HG03565 (cell line): ENCODE results near the gene ZYX.
"Not testable (repeated sequence)": the region's sequence is repeated elsewhere in the genome, so short reads cannot be mapped to it uniquely, and the experiment has no call there.

Experiments
- ATAC-seq: cut with Tn5 transposase; IDR thresholded peaks from one replicate; pipeline ENCODE4 v1.9.1; 2021; ENCODE audit warnings: mild to moderate bottlenecking, moderate library complexity; ENCODE audit not compliant: unreplicated experiment

The ZYX gene

GRCh38 chr7:143416565-143417149 lies 35.5 kb downstream of the ZYX start:
- no peak for ATAC-seq

DNA sequence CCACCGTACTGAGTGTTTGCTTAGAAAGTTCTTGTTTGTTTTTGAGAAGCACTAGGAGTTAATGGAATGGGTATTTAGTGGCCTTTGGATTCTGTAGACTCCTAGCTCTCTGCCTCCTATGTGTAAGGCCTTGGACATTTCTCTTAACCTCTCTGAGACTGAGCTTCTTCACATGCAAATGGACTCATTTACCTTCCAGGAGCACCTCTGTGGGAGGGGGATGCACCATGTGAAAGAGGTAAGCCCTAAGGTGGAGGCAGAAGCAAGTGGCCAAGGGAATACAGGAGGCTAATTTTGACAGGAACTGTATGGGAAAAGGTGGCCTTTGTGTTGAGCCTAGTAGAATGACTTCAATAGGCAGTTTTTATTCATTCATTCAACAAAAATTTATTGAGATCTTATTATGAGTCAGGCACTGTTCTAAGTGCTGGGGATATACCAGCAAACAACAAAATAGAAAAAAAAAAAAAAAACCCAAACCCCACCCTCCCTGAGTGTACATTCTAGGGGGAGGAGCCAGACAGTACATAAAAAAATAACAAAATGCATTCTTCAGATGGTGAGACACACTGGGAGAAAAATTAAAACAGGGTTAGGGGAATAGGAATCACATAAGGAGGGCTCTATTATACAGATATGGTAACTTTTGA lies 36.7 kb downstream of the ZYX start:
- no peak for ATAC-seq

DNA sequence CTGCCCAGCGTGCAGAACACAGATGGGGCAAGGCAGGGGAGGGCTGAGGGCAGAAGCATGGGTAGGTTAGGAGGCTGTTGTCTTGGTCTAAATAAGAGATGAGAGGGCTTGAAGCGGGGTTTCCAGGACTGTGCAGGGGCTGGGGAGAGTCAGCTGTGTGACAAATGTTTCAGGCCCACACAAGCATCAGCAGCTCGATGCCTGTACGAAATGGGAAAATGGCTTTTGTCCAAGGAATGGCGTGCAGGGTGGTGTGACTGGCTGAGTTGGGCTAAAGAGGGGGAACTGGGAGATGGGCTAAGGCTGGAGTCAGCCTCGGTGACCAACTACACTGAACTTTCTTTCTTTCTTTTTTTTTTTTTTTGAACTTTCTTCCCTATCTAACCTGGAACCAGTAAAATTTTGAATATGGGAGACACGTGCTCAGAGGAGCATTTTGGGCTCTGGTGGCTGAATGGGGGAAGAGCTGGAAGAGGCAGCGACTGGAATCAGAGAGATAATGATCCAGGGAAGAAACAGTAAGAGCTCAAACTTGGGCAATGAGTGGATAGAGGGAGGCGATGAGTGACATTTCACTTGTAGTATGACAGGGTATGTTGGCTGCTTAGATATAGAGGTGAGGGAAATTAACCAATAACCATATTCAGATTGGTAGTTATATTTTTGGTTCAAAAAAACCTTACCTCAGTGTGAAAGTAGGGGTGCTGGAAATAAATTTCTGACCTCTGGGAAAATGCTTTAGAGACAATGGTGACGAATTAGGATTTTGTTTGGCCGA lies 37.7 kb downstream of the ZYX start:
- ATAC-seq = no peak

- ATAC-seq = no peak
Observed at GRCh38 chr7:143419880-143420279, 38.7 kb downstream of the ZYX start.

DNA sequence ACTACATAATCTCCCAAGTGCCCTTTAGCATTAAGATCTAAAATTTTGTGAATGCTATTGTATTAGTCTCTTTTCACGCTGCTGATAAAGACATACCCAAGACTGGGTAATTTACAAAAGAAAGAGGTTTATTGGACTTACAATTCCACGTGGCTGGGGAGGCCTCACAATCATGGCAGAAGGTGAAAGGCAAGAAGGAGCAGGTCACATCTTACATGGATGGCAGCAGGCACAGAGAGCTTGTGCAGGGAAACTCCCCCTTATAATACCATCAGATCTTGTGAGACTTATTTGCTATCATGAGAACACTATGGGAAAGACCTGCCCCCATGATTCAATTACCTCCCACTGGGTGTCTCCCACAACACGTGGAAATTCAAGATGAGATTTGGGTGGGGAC lies 39.5 kb downstream of the ZYX start:
- not testable (repeated sequence) for ATAC-seq

DNA sequence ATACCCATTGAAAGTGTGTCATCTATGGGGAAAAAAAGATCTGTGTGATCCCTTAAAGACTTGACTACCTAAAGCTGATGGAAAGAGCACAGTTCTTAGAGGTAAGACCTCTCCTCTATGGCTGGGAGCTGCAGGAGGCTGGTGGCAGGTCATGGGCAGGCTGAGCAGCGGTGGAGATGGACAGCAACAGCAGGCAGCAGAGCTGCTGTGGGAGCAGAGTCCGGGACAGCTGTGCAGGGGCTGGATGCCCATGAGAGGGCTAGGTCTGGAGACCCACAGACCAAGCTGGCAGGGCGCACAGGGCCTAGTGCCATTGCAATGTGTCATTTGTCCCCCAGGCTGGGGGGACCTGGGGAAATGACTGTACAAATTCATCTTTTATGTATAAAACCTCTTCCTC lies 40.9 kb downstream of the ZYX start:
- no peak for ATAC-seq

DNA sequence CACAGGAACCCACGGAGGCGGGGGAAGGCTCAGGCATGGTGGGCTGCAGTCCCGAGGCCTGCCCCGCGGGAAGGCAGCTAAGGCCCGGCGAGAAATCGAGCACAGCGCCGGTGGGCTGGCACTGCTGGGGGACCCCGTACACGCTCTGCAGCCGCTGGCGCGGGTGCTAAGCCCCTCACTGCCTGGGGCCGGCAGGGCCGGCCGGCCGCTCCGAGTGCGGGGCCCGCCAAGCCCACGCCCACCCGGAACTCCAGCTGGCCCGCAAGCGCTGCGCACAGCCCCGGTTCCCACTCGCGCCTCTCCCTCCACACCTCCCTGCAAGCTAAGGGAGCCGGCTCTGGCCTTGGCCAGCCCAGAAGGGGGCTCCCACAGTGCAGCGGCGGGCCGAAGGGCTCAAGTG lies 43.3 kb downstream of the ZYX start:
- not testable (repeated sequence) for ATAC-seq

DNA sequence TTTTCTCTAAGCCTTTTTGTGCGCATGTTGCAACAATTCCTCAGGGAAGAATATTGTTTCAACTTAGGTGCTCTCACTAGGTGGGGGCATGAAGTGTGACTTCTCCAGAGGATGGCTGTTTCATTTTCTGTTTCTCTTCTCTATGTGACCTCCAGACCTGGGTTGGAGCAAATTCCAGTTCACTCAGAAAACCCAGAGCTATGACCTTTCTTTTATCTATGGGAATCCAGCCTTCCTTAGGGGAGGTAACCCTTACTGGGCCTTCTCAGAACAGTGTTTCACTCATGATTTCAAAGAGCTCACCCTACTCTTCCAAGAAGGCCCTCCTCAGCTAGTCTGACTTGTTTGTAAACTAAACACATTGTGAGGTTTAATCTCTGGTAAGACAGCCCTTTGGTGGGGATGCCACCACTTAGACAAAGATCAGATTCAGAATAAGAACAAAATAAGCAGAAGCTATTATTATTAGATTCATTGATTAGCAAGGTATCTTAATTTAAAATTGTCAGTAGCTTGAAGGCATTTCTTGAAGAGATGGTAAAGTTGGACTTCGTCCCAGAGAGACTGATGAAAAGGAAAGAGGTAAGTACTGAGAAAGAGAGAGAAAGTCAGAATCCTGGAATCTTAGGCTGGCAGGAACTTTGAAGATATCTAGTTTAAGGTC lies 45.5 kb downstream of the ZYX start:
- no peak for ATAC-seq

- no peak for ATAC-seq
Observed at GRCh38 chr7:143429770-143430698, 48.9 kb downstream of the ZYX start.

- ATAC-seq = no peak
Observed at GRCh38 chr7:143431109-143431508, 50.0 kb downstream of the ZYX start.

- no peak for ATAC-seq
Observed at GRCh38 chr7:143433759-143434158, 52.6 kb downstream of the ZYX start.

DNA sequence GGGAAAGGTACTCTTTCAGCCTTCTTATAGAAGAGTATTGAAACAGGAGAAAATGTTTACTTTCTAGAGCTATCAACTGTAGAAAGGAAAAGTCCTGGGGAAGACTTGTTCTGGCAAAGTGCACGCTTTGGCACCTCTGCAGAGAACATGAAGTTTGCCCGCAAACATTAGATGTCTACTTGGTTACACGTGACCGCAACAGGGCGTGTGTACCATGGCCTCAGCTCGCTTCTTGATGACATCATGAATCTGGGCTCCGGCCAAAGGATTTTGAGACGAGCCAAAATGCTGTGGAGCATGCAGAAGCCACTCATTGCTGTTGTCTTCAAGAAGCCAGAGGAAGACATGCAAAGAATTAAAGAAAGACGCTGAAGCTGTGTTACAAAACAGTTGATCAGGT lies 53.5 kb downstream of the ZYX start:
- ATAC-seq = no peak

DNA sequence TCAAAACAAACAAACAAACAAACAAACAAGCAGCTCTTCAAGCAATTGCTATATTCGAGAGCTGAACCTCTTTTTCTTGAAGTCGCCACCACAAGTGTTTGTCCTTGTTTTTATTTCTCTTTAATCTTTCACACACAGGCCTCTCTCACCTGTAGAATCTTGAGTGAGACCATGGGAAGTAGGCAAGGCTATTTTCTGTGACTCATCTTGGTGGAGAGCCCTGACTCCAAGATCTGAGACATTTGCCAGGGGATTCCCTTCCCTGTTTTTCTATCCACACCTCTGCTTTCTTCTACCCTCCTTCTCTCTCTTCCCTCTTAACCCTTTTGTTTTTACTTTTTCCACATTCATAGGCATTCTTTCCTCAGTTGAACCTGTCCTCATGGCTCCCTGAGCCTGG lies 54.1 kb downstream of the ZYX start:
- no peak for ATAC-seq

DNA sequence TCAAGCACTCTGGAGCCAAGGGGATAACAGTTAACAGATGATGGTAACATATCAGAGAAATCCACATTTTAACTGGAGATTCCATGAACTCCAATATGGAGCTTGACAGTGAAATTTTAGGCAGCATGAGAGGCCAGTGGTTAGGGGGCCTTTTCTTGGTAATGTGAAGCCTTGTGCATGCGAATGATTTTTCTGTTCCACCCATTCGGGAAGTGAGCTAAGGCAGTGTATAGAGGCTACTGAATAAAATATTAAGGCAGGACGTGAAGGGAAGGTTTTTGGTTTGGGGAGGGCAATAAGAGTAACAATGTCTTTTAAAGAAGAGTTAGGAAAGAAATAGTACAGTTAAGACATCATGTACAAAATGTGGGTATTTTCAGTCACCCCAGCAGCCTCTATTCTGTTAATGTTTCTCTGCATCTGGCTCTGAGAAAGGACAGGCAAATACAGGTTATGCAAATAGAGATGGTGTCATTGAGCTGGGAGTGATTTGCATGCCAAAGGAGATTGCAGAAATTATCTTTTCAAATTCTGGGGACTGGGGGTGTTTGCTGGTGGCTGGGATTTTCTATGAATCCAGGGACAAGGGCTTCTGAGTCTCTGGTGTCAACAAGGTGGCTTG lies 55.3 kb downstream of the ZYX start:
- ATAC-seq = peak; percentile 67

DNA sequence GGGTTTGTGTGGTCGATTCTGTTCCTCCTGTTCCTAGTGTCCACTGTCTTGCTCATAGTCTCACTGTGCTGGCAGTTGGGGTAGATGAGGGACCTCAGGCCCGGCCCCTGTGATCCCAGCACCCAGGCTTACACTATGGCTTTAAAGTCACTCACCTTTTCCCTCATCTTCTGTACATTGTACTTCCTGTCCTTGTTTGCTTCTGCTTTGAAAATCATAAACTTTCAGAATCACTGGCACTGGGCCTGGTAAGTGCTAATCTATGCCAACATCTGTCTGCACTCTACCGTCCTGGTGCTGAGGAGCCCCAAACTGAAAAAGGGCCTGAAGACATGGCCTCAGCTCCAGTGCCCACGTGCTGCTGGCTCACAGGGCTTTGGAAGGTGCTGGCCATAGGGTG lies 56.4 kb downstream of the ZYX start:
- no peak for ATAC-seq

DNA sequence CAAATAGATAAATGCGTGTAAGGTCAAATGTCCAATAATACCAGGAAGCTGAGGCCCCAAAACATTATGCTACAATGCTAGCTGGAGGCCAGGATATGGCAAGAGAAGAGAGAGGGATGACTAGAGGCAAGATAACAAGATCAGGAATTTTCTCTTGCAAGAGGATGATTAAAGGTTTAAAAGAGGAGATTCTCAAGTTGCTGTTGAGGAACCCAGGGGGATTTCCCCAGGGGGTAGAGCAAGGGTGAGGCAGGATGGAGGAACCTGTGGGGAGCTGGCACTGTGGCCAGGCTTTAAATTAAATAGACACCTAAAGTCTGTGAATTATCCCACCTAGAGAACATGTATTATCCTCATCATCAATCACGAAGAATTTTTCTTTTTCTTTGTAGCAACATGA lies 58.7 kb downstream of the ZYX start:
- ATAC-seq = no peak
